ENCODE data around the gene PTPRA.

- no peak for TF ChIP-seq CTCF (IDR thresholded peaks at IDR 0.05 in 4 of 5, conservative IDR thresholded peaks at IDR 0.05 in 1 of 5)
- TF ChIP-seq POLR2A (IDR thresholded peaks at IDR 0.05): no peak
Measured at GRCh38 chr20:2987861-2988260, 114.6 kb downstream of the PTPRA start.

All from gastrocnemius medialis (tissue), 4 donors.